AG10803 (cell line): ENCODE results near the gene UBAP2L.
"Not testable (repeated sequence)": the region's sequence is repeated elsewhere in the genome, so short reads cannot be mapped to it uniquely, and the experiment has no call there.

Experiments used
- DNase-seq: peaks from one replicate; pipeline ENCODE4 v3.0.0; 2010; ENCODE audit warnings: low read depth
- H3K4me3 ChIP-seq: 2 replicates; pipeline ENCODE4 v1.5.1; 2011; ENCODE audit warnings: mild to moderate bottlenecking, low read length, control low read depth
- TF ChIP-seq, protein P1 (sequence below): conservative IDR thresholded peaks from 2 replicates; pipeline ENCODE4 v1.5.1; 2011; ENCODE audit warnings: mild to moderate bottlenecking, low read length, control low read depth, inconsistent platforms

The UBAP2L gene

DNA sequence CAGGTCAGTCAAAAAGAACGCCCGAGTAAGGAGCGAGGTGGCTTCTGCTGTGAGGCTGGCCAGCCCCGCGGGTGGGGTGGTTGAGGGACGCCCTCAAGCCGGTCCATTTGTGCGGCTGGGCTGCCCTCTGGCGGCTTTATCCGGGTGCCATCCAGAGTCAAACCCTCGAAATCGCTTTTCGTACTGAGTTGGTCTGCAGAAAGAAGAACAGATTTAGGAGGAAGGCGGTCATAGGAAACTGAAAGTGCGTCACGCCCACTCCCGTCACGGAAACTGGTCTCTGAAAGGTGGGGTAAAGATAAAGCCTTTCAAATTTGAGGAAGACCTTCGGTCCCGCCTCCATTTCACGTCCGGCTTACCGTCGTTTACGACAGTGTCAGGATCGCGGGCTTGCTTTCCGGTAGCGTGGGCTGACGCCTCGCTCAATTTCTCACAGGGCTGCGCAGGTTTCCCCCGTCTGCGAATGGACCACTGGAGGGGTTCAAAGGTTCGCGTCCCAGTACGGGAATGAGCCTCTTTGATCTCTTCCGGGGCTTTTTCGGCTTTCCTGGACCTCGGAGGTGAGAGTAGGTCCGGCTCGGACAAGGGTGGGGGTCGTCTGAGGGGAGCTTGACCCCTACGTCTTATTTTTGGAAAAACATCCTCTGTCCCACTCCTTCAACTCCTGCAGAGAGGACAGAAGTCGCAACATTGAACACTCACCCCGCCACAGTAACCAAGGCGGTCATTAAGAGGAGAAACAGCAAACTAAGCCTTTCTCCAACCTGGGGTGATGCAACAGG lies 51.7 kb downstream of the UBAP2L start, which contains the start of gene HAX1:
Gene HAX1, plus strand, starts transcription at position 413 of the 782 bp plus-strand sequence. Its CDS starts 95 bp downstream, at position 508.
- TF ChIP-seq, protein P1, sequence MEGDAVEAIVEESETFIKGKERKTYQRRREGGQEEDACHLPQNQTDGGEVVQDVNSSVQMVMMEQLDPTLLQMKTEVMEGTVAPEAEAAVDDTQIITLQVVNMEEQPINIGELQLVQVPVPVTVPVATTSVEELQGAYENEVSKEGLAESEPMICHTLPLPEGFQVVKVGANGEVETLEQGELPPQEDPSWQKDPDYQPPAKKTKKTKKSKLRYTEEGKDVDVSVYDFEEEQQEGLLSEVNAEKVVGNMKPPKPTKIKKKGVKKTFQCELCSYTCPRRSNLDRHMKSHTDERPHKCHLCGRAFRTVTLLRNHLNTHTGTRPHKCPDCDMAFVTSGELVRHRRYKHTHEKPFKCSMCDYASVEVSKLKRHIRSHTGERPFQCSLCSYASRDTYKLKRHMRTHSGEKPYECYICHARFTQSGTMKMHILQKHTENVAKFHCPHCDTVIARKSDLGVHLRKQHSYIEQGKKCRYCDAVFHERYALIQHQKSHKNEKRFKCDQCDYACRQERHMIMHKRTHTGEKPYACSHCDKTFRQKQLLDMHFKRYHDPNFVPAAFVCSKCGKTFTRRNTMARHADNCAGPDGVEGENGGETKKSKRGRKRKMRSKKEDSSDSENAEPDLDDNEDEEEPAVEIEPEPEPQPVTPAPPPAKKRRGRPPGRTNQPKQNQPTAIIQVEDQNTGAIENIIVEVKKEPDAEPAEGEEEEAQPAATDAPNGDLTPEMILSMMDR, result peak; percentile 73
- DNase-seq, result peak; percentile 95
- H3K4me3 ChIP-seq, result peak within 1 kb of the TSS; percentile 99

DNA sequence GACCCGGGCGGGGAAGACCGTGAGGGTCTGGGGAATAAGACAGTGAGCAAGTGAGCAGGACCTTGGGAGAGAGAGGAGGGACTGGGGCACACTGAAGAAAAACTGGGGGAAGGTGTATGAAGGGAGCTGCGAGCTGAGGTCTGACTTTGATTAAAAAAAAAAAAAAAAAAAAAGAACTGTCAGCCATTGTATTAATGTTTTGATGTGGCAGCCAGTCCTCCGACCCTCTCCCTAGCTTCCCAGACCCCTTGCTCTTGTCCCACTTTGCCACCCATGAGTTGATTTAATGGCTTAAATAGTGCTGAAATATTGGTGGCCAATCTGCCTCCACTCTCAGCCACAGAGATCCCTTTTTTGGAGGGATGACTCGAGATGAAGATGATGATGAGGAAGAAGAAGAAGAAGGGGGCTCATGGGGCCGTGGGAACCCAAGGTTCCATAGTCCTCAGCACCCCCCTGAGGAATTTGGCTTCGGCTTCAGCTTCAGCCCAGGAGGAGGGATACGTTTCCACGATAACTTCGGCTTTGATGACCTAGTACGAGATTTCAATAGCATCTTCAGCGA lies 52.3 kb downstream of the UBAP2L start:
- peak; percentile 23 for DNase-seq
- TF ChIP-seq, protein P1, result no peak
- peak overlapping the region; percentile 99 for H3K4me3 ChIP-seq

DNA sequence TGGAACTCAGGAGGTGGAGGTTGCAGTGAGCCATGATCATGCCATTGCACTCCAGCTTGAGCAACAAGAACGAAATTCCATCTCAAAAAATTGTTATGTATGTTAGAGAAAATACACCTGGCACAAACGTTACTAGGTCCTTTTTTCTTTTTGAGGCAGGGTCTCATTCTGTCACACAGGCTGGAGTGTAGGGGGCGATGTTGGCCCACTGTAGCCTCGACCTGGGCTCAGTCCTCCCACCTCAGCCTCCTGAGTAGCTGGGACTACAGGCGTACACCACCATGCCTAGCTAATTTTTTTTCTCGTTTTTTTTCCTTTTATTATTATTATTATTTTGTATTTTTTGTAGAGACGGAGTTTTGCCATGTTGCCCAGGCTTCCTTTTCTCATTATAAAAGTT lies 56.0 kb downstream of the UBAP2L start:
- H3K4me3 ChIP-seq, result no peak overlapping the region
- no peak for DNase-seq
- TF ChIP-seq, protein P1, result peak; percentile 22

DNA sequence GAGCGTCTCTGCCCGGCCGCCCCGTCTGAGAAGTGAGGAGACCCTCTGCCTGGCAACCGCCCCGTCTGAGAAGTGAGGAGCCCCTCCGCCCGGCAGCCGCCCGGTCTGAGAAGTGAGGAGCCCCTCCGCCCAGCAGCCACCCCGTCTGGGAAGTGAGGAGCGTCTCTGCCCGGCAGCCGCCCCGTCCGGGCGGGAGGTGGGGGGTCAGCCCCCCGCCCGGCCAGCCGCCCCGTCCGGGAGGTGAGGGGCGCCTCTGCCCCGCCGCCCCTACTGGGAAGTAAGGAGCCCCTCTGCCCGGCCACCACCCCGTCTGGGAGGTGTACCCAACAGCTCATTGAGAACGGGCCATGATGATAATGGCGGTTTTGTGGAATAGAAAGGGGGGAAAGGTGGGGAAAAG lies 66.8 kb downstream of the UBAP2L start:
- not testable (repeated sequence) for H3K4me3 ChIP-seq, DNase-seq

DNA sequence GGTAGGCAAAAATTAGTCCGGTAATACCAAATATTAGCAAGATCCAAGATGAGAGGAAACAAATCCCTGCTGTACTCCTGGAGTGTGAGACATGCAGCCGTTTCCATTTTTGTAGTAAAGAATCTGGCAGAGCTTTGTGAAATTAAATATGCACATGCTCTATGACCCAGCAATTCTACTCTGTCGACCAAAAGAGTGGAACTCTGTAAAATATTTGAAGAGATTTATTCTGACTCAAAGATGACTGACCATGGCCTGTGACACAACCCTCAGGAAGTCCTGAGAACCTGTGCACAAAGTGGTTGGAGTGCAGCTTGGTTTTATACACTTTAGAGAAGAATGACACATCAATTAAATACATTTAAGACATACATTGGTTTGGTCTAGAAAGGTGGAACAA lies 67.9 kb downstream of the UBAP2L start:
- no peak for DNase-seq
- no peak overlapping the region for H3K4me3 ChIP-seq
- TF ChIP-seq, protein P1, result no peak

DNA sequence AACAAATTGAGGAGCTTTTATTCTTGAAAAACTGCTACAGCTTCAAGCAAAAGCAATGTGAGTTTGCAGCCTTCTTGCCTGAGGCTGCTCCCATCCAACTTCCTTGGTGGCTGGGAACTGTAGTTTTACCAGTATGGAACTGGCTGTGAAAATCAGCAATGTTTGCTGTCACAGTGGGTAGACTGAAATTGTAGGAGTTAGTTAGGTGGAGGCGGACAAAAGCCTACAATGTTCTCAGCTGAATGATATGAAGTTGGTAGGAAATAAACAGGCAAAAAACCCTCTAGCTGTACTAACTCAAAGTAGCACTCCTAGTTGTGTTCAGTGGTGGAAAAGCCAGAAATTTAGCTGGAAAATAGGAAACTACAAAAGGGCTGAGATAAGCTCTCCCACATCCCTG lies 70.2 kb downstream of the UBAP2L start:
- no peak for DNase-seq
- TF ChIP-seq, protein P1, result no peak
- no peak overlapping the region for H3K4me3 ChIP-seq

DNA sequence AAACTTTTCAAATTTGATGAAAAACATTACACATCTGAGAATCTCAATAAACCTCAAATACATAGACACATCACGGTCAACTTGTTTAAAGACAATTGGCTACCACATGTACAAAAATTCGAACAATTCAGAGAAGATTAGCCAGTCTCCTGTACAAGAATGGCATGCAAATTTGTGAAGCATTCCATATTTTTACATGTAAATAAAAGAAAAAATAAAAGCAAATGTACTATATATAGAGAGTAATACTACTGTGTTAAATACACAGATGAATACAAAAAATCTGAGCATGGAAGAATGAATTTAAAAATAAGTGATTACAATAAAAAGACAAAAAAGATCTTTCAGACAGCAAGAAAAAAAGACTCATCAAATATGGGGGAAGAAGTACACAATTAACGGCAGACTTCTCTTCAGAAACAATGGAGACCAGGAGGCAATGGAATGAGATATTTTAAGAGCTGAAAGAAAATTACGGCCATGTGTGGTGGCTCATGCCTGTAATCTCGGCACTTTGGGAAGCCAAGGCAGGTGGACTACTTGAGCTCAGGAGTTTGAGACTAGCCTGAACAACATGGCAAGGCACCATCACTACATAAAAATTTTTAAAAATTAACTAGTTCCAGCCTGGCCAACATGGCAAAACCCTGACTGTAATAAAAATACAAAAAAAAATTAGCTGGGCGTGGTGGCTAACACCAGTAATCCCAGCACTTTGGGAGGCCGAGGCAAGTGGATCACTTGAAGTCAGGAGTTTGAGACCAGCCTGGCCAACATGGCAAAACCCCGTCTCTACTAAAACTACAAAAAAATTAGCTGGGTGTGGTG lies 74.9 kb downstream of the UBAP2L start:
- no peak for DNase-seq
- TF ChIP-seq, protein P1, result no peak

More for the DNA sequence above, 74.9 kb downstream of the UBAP2L start:
- no peak overlapping the region for H3K4me3 ChIP-seq
